WTC11 (cell line): Measurements from ENCODE around the gene PCDHA1. TPM values are rescaled to one million over a fixed set of nuclear protein-coding genes. Genes with fewer than 3 reads are reported as not detected.

Experiments
- ATAC-seq: fragments of 200-7000 bp; cut with Tn5 transposase; 2 replicates; pipeline ENCODE4 v1.10.0; 2021; ENCODE audit warnings: mild to moderate bottlenecking, moderate library complexity
- CTCF ChIA-PET: fragments of 300-600 bp; sonication (Branson Sonifier 250); formaldehyde crosslinking; loops from one replicate; lab custom pipeline; 2021; ENCODE audit warnings: antibody characterized with exemption; lab: Charles Lee
- POLR2A ChIA-PET: fragments of 350-600 bp; sonication (Branson Sonifier 250); formaldehyde crosslinking; loops from one replicate; lab custom pipeline; 2021; ENCODE audit warnings: antibody characterized with exemption; lab: Charles Lee
- DNase-seq: peaks from one replicate; pipeline ENCODE4 v3.0.0; 2021; ENCODE audit warnings: low spot score
- H3K27ac Mint-ChIP-seq: 2 replicates; pipeline ENCODE4 v1.8.0; 2021; ENCODE audit warnings: mixed read lengths
- H3K27me3 Mint-ChIP-seq: 2 replicates; pipeline ENCODE4 v1.8.0; 2021; ENCODE audit warnings: low read depth, mild to moderate bottlenecking, moderate library complexity, mixed read lengths
- H3K36me3 Mint-ChIP-seq: 2 replicates; pipeline ENCODE4 v1.8.0; 2021; ENCODE audit warnings: mixed read lengths
- H3K4me1 Mint-ChIP-seq: 2 replicates; pipeline ENCODE4 v1.8.0; 2022; ENCODE audit warnings: mixed read lengths
- H3K4me3 Mint-ChIP-seq: 2 replicates; pipeline ENCODE4 v1.8.0; 2021; ENCODE audit warnings: mild to moderate bottlenecking, moderate library complexity, mixed read lengths
- H3K9me3 Mint-ChIP-seq: 2 replicates; pipeline ENCODE4 v1.8.0; 2021; ENCODE audit warnings: mixed read lengths
- ATF1 ChIP-seq: sonication (generic); formaldehyde crosslinking; IDR thresholded peaks from 2 replicates; pipeline ENCODE4 v1.8.1; 2023; ENCODE audit warnings: mild to moderate bottlenecking, moderate library complexity, missing genetic modification reagents
- CREB1 ChIP-seq: sonication (generic); formaldehyde crosslinking; IDR thresholded peaks from 2 replicates; pipeline ENCODE4 v1.8.0; 2023; ENCODE audit warnings: mild to moderate bottlenecking, missing genetic modification reagents
- CTCF ChIP-seq: fragments of 200-600 bp; IDR thresholded peaks from 2 replicates; pipeline ENCODE4 v1.8.0; 2022; ENCODE audit warnings: antibody characterized with exemption
- EMX1 ChIP-seq: fragments of 250-450 bp; sonication (Bioruptor Pico); IDR thresholded peaks from 2 replicates; pipeline ENCODE4 v1.8.0; 2021; ENCODE audit warnings: mild to moderate bottlenecking
- FOXK1 ChIP-seq: sonication (generic); formaldehyde crosslinking; IDR thresholded peaks from 2 replicates; pipeline ENCODE4 v1.8.0; 2022; ENCODE audit warnings: mild to moderate bottlenecking, moderate library complexity, missing genetic modification reagents
- FOXP4 ChIP-seq: sonication (generic); formaldehyde crosslinking; IDR thresholded peaks from 2 replicates; pipeline ENCODE4 v1.8.0; 2022; ENCODE audit warnings: mild to moderate bottlenecking, missing genetic modification reagents
- GTF2I ChIP-seq: fragments of 250-450 bp; sonication (Bioruptor Pico); conservative IDR thresholded peaks from 2 replicates; pipeline ENCODE4 v1.4.0; 2021; ENCODE audit warnings: mild to moderate bottlenecking
- JUN ChIP-seq: sonication (generic); formaldehyde crosslinking; IDR thresholded peaks from 2 replicates; pipeline ENCODE4 v1.8.0; 2023; ENCODE audit warnings: mild to moderate bottlenecking, missing genetic modification reagents
- MLX ChIP-seq: sonication (generic); formaldehyde crosslinking; IDR thresholded peaks from 2 replicates; pipeline ENCODE4 v1.8.1; 2023; ENCODE audit warnings: mild to moderate bottlenecking, missing genetic modification reagents, moderate library complexity
- NR1H2 ChIP-seq: sonication (generic); formaldehyde crosslinking; IDR thresholded peaks from 2 replicates; pipeline ENCODE4 v1.9.0; 2021; ENCODE audit warnings: mild to moderate bottlenecking, moderate library complexity, missing genetic modification reagents
- NR2C2 ChIP-seq: sonication (generic); formaldehyde crosslinking; IDR thresholded peaks from 2 replicates; pipeline ENCODE4 v1.8.0; 2022; ENCODE audit warnings: mild to moderate bottlenecking, missing genetic modification reagents
- PRRX2 ChIP-seq: fragments of 250-450 bp; sonication (Bioruptor Pico); IDR thresholded peaks from 2 replicates; pipeline ENCODE4 v1.8.0; 2021; ENCODE audit warnings: mild to moderate bottlenecking
- SMAD3 ChIP-seq: sonication (generic); formaldehyde crosslinking; IDR thresholded peaks from 2 replicates; pipeline ENCODE4 v1.8.0; 2022; ENCODE audit warnings: missing genetic modification reagents, mild to moderate bottlenecking, borderline replicate concordance
- SOX15 ChIP-seq: fragments of 250-450 bp; sonication (Bioruptor Pico); IDR thresholded peaks from 2 replicates; pipeline ENCODE4 v1.9.0; 2021; ENCODE audit warnings: mild to moderate bottlenecking
- TP53 ChIP-seq: sonication (generic); formaldehyde crosslinking; IDR thresholded peaks from 2 replicates; pipeline ENCODE4 v1.8.1; 2023; ENCODE audit warnings: mild to moderate bottlenecking, missing genetic modification reagents
- USF2 ChIP-seq: sonication (generic); formaldehyde crosslinking; IDR thresholded peaks from 2 replicates; pipeline ENCODE4 v1.8.1; 2023; ENCODE audit warnings: mild to moderate bottlenecking, missing genetic modification reagents, moderate library complexity
- ZMAT4 ChIP-seq: fragments of 250-450 bp; sonication (Bioruptor Pico); IDR thresholded peaks from 2 replicates; pipeline ENCODE4 v1.9.0; 2021; ENCODE audit warnings: mild to moderate bottlenecking
- ZNF232 ChIP-seq: sonication (generic); formaldehyde crosslinking; IDR thresholded peaks from 2 replicates; pipeline ENCODE4 v1.8.0; 2022; ENCODE audit warnings: mild to moderate bottlenecking, missing genetic modification reagents
- ZNF396 ChIP-seq: fragments of 250-450 bp; sonication (Bioruptor Pico); IDR thresholded peaks from 2 replicates; pipeline ENCODE4 v1.8.0; 2021; ENCODE audit warnings: mild to moderate bottlenecking, moderate library complexity, borderline replicate concordance
- ZNF416 ChIP-seq: fragments of 250-450 bp; sonication (Bioruptor Pico); IDR thresholded peaks from 2 replicates; pipeline ENCODE4 v1.9.0; 2021; ENCODE audit warnings: mild to moderate bottlenecking, inconsistent platforms
- ZNF423 ChIP-seq: fragments of 250-450 bp; sonication (Bioruptor Pico); IDR thresholded peaks from 2 replicates; pipeline ENCODE4 v2.1.2; 2022; ENCODE audit warnings: mild to moderate bottlenecking, moderate library complexity
- ZNF512 ChIP-seq: sonication (generic); formaldehyde crosslinking; IDR thresholded peaks from 2 replicates; pipeline ENCODE4 v1.8.1; 2022; ENCODE audit warnings: missing genetic modification reagents, borderline replicate concordance
- total RNA-seq: library from RNA; stranded (reverse); gene quantifications from 3 replicates; pipeline ENCODE4 v1.2.3, GENCODE V29; 2021
- TF ChIP-seq, protein P1 (sequence below): sonication (generic); formaldehyde crosslinking; IDR thresholded peaks from 2 replicates; pipeline ENCODE4 v1.8.0; 2022; ENCODE audit warnings: missing genetic modification reagents

The PCDHA1 gene
- total RNA-seq, 1 experiment from 2014 or later: 2.4 TPM

- Mint-ChIP-seq H3K27ac (no peak overlapping the region), H3K27me3 (no peaks in the 10 kb centered on the region), H3K4me1 (peaks cover 37% of the 10 kb centered on the region), H3K36me3 (peaks cover 6% of the 10 kb centered on the region)
- ChIA-PET CTCF (no interaction called here), POLR2A (no interaction called here)
- TF ChIP-seq SMAD3 (CRISPR knock-in tag): no peak
- no peak for TF ChIP-seq CTCF
- no peak for TF ChIP-seq PRRX2 (CRISPR knock-in tag)
- TF ChIP-seq ZNF423 (CRISPR knock-in tag): no peak
- TF ChIP-seq NR2C2: no peak
- TF ChIP-seq JUN (CRISPR knock-in tag): no peak
- TF ChIP-seq ZNF232 (CRISPR knock-in tag): no peak
- no peak for TF ChIP-seq ZNF396 (CRISPR knock-in tag)
- no peak for TF ChIP-seq ATF1 (CRISPR knock-in tag)
- no peak for TF ChIP-seq TP53 (CRISPR knock-in tag)
- TF ChIP-seq NR1H2: no peak
- TF ChIP-seq GTF2I: no peak
- no peak for TF ChIP-seq SOX15 (CRISPR knock-in tag)
- TF ChIP-seq, all 79 proteins: peak for 0
- Mint-ChIP-seq H3K9me3 (no peaks in the 10 kb centered on the region), H3K4me3 (no peak overlapping the region)
- DNase-seq (no peak), ATAC-seq (no peak)
Measured at GRCh38 chr5:140982083-140982716, 196.3 kb downstream of the PCDHA1 start.

- ChIA-PET CTCF (interaction anchor here (0.6 to 2.6 kb wide), 22 partner anchors 13 to 259 kb away, joined by 3 to 18 read pairs (median 4); partner anchors contain the start of genes PCDHA10, PCDHA12, PCDHA13 and PCDHA6), POLR2A (interaction anchor here (0.7 to 1.7 kb wide), 6 partner anchors 14 to 60 kb away, joined by 4 to 13 read pairs (median 5); partner anchors contain the start of genes PCDHAC1 and PCDHAC2)
- ATAC-seq: peak; percentile 89
- peaks cover 6% of the 10 kb centered on the region for H3K36me3 Mint-ChIP-seq
- peak overlapping the region; percentile 31 for H3K4me3 Mint-ChIP-seq
- no peaks in the 10 kb centered on the region for H3K27me3 Mint-ChIP-seq
- H3K27ac Mint-ChIP-seq: peak overlapping the region; percentile 98
- no peak for DNase-seq
- H3K4me1 Mint-ChIP-seq: peaks cover 56% of the 10 kb centered on the region
- no peaks in the 10 kb centered on the region for H3K9me3 Mint-ChIP-seq
- no peak for TF ChIP-seq CREB1 (CRISPR knock-in tag)
- TF ChIP-seq MLX (CRISPR knock-in tag): no peak
- TF ChIP-seq ZNF416 (CRISPR knock-in tag): no peak
- no peak for TF ChIP-seq ZNF512
- TF ChIP-seq CTCF: no peak
- no peak for TF ChIP-seq FOXP4 (CRISPR knock-in tag)
- TF ChIP-seq, protein P1, sequence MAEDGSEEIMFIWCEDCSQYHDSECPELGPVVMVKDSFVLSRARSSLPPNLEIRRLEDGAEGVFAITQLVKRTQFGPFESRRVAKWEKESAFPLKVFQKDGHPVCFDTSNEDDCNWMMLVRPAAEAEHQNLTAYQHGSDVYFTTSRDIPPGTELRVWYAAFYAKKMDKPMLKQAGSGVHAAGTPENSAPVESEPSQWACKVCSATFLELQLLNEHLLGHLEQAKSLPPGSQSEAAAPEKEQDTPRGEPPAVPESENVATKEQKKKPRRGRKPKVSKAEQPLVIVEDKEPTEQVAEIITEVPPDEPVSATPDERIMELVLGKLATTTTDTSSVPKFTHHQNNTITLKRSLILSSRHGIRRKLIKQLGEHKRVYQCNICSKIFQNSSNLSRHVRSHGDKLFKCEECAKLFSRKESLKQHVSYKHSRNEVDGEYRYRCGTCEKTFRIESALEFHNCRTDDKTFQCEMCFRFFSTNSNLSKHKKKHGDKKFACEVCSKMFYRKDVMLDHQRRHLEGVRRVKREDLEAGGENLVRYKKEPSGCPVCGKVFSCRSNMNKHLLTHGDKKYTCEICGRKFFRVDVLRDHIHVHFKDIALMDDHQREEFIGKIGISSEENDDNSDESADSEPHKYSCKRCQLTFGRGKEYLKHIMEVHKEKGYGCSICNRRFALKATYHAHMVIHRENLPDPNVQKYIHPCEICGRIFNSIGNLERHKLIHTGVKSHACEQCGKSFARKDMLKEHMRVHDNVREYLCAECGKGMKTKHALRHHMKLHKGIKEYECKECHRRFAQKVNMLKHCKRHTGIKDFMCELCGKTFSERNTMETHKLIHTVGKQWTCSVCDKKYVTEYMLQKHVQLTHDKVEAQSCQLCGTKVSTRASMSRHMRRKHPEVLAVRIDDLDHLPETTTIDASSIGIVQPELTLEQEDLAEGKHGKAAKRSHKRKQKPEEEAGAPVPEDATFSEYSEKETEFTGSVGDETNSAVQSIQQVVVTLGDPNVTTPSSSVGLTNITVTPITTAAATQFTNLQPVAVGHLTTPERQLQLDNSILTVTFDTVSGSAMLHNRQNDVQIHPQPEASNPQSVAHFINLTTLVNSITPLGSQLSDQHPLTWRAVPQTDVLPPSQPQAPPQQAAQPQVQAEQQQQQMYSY (CRISPR knock-in tag): no peak
- TF ChIP-seq FOXK1: no peak
- no peak for TF ChIP-seq ZMAT4 (CRISPR knock-in tag)
- no peak for TF ChIP-seq EMX1 (CRISPR knock-in tag)
- TF ChIP-seq USF2 (CRISPR knock-in tag): no peak
Measured at GRCh38 chr5:140986117-140986521, 200.2 kb downstream of the PCDHA1 start.
